GM13977 (cell line): Measurements from ENCODE around the gene AHCTF1.
"Not testable (repeated sequence)": the region's sequence is repeated elsewhere in the genome, so short reads cannot be mapped to it uniquely, and the experiment has no call there.

Experiments
- DNase-seq: peaks from one replicate; pipeline ENCODE4 v3.0.0; 2012; ENCODE audit warnings: low spot score
- CTCF ChIP-seq: IDR thresholded peaks from 2 replicates; pipeline ENCODE4 v1.5.1; 2012; ENCODE audit warnings: mild to moderate bottlenecking, control low read depth; ENCODE audit not compliant: insufficient read depth; ENCODE audit errors: extremely low read depth, missing control alignments
- in situ Hi-C: fragments of 300-500 bp; cut with MboI; formaldehyde crosslinking; loops from one replicate; pipeline ENCODE4 v1.12.0; 2022; ENCODE audit warnings: low sequenced_read_pairs, low pct_unique_long_range_greater_than_20kb, mixed read lengths, inconsistent platforms; ENCODE audit not compliant: unreplicated experiment

The AHCTF1 gene

GRCh38 chr1:246875041-246876026, 56.4 kb downstream of the AHCTF1 start:
- TF ChIP-seq CTCF = no peak
- peak; percentile 8 for DNase-seq
- in situ Hi-C loops = no loop called here

GRCh38 chr1:246865921-246866320, 65.8 kb downstream of the AHCTF1 start:
- in situ Hi-C loops = no loop called here
- no peak for DNase-seq
- no peak for TF ChIP-seq CTCF

GRCh38 chr1:246863791-246864190, 68.0 kb downstream of the AHCTF1 start:
- DNase-seq, in situ Hi-C loops: not testable (repeated sequence)

GRCh38 chr1:246860401-246860800, 71.3 kb downstream of the AHCTF1 start:
- in situ Hi-C loops = no loop called here
- TF ChIP-seq CTCF = no peak
- DNase-seq = no peak

- TF ChIP-seq CTCF = no peak
- no peak for DNase-seq
- in situ Hi-C loops = no loop called here
Measured at GRCh38 chr1:246856371-246856770, 75.4 kb downstream of the AHCTF1 start.

GRCh38 chr1:246850640-246851039, 81.1 kb downstream of the AHCTF1 start:
- DNase-seq, in situ Hi-C loops: not testable (repeated sequence)

- in situ Hi-C loops = no loop called here
- no peak for TF ChIP-seq CTCF
- DNase-seq = no peak
Measured at GRCh38 chr1:246843876-246844275, 87.9 kb downstream of the AHCTF1 start.

- DNase-seq, in situ Hi-C loops: not testable (repeated sequence)
Measured at GRCh38 chr1:246840761-246841160, 91.0 kb downstream of the AHCTF1 start.
